ENCODE measurements around the gene RFX2. TPM values are rescaled to one million over a fixed set of nuclear protein-coding genes. Genes with fewer than 3 reads are reported as not detected.
"Not testable (repeated sequence)": the region's sequence is repeated elsewhere in the genome, so short reads cannot be mapped to it uniquely, and the experiment has no call there.

RFX2 gene
- total RNA-seq, 2 experiments from 2014 or later: 6.5 to 7.9 TPM

- ChIA-PET POLR2A (no interaction called here), CTCF (interaction anchor here (0.8 to 3.4 kb wide), 2 partner anchors 11 to 18 kb away, joined by 3 to 20 read pairs; no protein-coding TSS in a partner anchor)
- Mint-ChIP-seq H3K27ac (no peak overlapping the region), H3K4me1 (ENCODE audit: low read depth) (no peaks in the 10 kb centered on the region), H3K9me3 (no peaks in the 10 kb centered on the region), H3K27me3 (no peaks in the 10 kb centered on the region), H3K4me3 (no peak overlapping the region), H3K36me3 (no peaks in the 10 kb centered on the region)
- no peak for DNase-seq
- intact Hi-C loops (cut with micrococcal nuclease): no loop called here
Observed at GRCh38 chr19:6011794-6012193, 98.5 kb downstream of the RFX2 start.

DNA sequence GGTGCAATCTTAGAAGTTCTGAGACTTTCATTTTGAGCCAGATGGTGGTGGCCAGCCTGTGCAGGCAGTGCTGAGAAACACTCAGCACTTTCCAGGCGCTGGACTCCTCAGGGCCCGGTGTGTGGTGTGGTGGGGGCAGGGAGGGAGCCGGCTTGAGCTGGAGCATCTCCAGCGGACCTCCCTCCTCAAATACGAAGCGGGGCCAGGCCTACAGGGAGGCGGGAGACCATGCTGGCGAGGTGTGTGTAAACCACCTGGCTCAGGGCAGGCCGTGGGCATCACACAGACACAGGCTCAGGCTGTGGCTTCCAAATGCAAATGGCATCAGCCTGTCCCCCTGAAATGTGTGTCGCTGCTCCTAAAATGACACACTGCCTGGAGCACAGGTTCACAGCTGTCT, 99.1 kb downstream of the RFX2 start:
- Mint-ChIP-seq H3K9me3 (no peaks in the 10 kb centered on the region), H3K4me1 (ENCODE audit: low read depth) (no peaks in the 10 kb centered on the region), H3K27me3 (no peaks in the 10 kb centered on the region), H3K4me3 (no peak overlapping the region), H3K27ac (no peak overlapping the region), H3K36me3 (no peaks in the 10 kb centered on the region)
- DNase-seq: no peak
- CTCF ChIA-PET: interaction anchor here (3.4 kb wide), 1 partner anchor 12 kb away, joined by 20 read pairs; no protein-coding TSS in a partner anchor
- POLR2A ChIA-PET: no interaction called here
- intact Hi-C loops (cut with micrococcal nuclease): no loop called here

GRCh38 chr19:6010107-6010506, 100.2 kb downstream of the RFX2 start:
- Mint-ChIP-seq H3K27me3 (no peaks in the 10 kb centered on the region), H3K9me3 (no peaks in the 10 kb centered on the region), H3K4me3 (no peak overlapping the region), H3K27ac (no peak overlapping the region), H3K36me3 (no peaks in the 10 kb centered on the region), H3K4me1 (ENCODE audit: low read depth) (no peaks in the 10 kb centered on the region)
- no peak for DNase-seq
- intact Hi-C loops (cut with micrococcal nuclease): no loop called here
- ChIA-PET POLR2A (no interaction called here), CTCF (no interaction called here)

DNA sequence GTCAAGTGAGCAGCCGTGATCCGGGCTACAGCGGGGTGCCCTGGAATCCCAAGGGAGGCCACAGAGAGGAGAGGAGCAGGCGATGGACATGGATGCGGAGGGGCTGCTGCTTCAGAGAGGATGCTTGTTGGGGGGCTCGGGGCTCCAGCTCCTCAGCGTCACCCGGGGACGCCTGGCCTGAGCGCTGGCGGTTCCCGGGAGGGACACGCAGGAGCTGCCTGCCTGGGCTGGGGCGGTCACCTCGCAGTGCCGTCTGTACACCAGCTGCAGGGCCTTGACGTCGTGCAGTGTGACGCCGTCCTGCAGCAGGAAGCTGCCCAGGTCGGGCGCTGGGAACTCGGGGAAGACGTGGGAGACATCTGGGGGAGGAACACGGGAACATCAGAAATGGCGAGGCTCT, 102.4 kb downstream of the RFX2 start:
- DNase-seq: no peak
- no peak overlapping the region for H3K27ac Mint-ChIP-seq
- ChIA-PET POLR2A (no interaction called here), CTCF (interaction anchor here (0.8 kb wide), 1 partner anchor 14 kb away, joined by 3 read pairs; no protein-coding TSS in a partner anchor)
- no peaks in the 10 kb centered on the region for H3K36me3 Mint-ChIP-seq
- H3K9me3 Mint-ChIP-seq: no peaks in the 10 kb centered on the region
- no peak overlapping the region for H3K4me3 Mint-ChIP-seq
- intact Hi-C loops (cut with micrococcal nuclease): no loop called here
- H3K4me1 Mint-ChIP-seq (ENCODE audit: low read depth): no peaks in the 10 kb centered on the region
- no peaks in the 10 kb centered on the region for H3K27me3 Mint-ChIP-seq

- intact Hi-C loops (cut with micrococcal nuclease): no loop called here
- ChIA-PET POLR2A (no interaction called here), CTCF (no interaction called here)
- no peaks in the 10 kb centered on the region for H3K4me1 Mint-ChIP-seq (ENCODE audit: low read depth)
- H3K27me3 Mint-ChIP-seq: no peaks in the 10 kb centered on the region
- H3K4me3 Mint-ChIP-seq: no peak overlapping the region
- no peak for DNase-seq
- H3K27ac Mint-ChIP-seq: no peak overlapping the region
- H3K9me3 Mint-ChIP-seq: no peaks in the 10 kb centered on the region
- no peaks in the 10 kb centered on the region for H3K36me3 Mint-ChIP-seq
Observed at GRCh38 chr19:6006896-6007295, 103.4 kb downstream of the RFX2 start.

DNA sequence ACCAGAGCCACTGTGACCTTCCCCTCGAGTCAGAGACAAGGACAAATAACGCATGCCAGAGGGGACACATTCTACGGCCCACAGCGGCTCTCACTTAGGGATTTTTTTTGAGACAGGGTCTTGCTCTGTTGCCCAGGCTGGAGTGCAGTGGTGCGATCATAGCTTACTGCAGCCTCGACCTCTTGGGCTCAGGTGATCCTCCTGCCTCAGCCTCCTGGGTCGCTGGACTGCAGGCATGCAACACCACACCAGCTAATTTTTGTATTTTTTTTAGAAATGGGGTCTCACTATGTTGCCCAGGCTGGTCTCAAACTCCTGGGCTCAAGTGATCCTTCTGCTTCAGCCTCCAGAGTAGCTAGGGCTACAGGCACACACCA, 104.2 kb downstream of the RFX2 start:
- DNase-seq: not testable (repeated sequence)

GRCh38 chr19:6005321-6006069, 104.8 kb downstream of the RFX2 start:
- H3K36me3 Mint-ChIP-seq: peaks cover 1% of the 10 kb centered on the region
- no peaks in the 10 kb centered on the region for H3K4me1 Mint-ChIP-seq (ENCODE audit: low read depth)
- POLR2A ChIA-PET: no interaction called here
- H3K9me3 Mint-ChIP-seq: peaks cover 5% of the 10 kb centered on the region
- intact Hi-C loops (cut with micrococcal nuclease): no loop called here
- CTCF ChIA-PET: interaction anchor here (0.6 to 1.1 kb wide), 3 partner anchors 18 to 227 kb away, joined by 3 to 5 read pairs (median 4); no protein-coding TSS in a partner anchor
- no peaks in the 10 kb centered on the region for H3K27me3 Mint-ChIP-seq
- DNase-seq: no peak
- H3K4me3 Mint-ChIP-seq: no peak overlapping the region
- no peak overlapping the region for H3K27ac Mint-ChIP-seq

More for the DNA sequence above, 104.2 kb downstream of the RFX2 start:
- H3K36me3 Mint-ChIP-seq; POLR2A ChIA-PET; H3K27ac Mint-ChIP-seq; H3K27me3 Mint-ChIP-seq; intact Hi-C loops (cut with micrococcal nuclease); H3K9me3 Mint-ChIP-seq; H3K4me3 Mint-ChIP-seq; H3K4me1 Mint-ChIP-seq (ENCODE audit: low read depth): not testable (repeated sequence)
- CTCF ChIA-PET: interaction anchor here (0.7 to 1.1 kb wide), 2 partner anchors 19 to 228 kb away, joined by 4 to 5 read pairs; no protein-coding TSS in a partner anchor

GRCh38 chr19:6003976-6004375, 106.3 kb downstream of the RFX2 start:
- H3K4me1 Mint-ChIP-seq (ENCODE audit: low read depth): no peaks in the 10 kb centered on the region
- DNase-seq: no peak
- peaks cover 10% of the 10 kb centered on the region for H3K36me3 Mint-ChIP-seq
- no peak overlapping the region for H3K4me3 Mint-ChIP-seq
- ChIA-PET CTCF (no interaction called here), POLR2A (no interaction called here)
- intact Hi-C loops (cut with micrococcal nuclease): no loop called here
- H3K27me3 Mint-ChIP-seq: no peaks in the 10 kb centered on the region
- H3K27ac Mint-ChIP-seq: no peak overlapping the region
- peaks cover 10% of the 10 kb centered on the region for H3K9me3 Mint-ChIP-seq

DNA sequence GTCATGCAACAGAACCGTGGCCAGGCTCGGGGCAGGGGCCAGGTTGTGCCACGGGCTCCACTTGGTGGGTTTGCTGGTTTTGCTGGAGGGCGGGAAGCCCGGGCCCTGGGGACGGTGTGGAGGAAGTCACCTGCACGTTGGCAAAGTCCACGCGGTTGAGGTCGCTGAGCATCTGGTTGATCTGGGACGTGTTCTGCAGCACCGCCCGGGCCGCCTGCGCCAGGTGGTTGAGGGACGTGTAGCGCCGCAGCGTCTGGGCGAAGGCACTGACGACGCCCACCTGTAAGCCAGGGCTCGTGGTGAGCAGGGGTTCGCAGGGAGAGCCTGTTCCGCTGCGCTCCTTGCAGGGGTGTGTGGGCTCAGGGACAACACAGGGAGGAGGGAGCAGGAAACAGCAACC, 107.7 kb downstream of the RFX2 start:
- no peaks in the 10 kb centered on the region for H3K27me3 Mint-ChIP-seq
- DNase-seq: no peak
- POLR2A ChIA-PET: no interaction called here
- peaks cover 10% of the 10 kb centered on the region for H3K36me3 Mint-ChIP-seq
- intact Hi-C loops (cut with micrococcal nuclease): no loop called here
- peaks cover 10% of the 10 kb centered on the region for H3K9me3 Mint-ChIP-seq
- H3K4me3 Mint-ChIP-seq: no peak overlapping the region
- H3K27ac Mint-ChIP-seq: no peak overlapping the region
- CTCF ChIA-PET: interaction anchor here (0.6 kb wide), 1 partner anchor 11 kb away, joined by 3 read pairs; no protein-coding TSS in a partner anchor
- no peaks in the 10 kb centered on the region for H3K4me1 Mint-ChIP-seq (ENCODE audit: low read depth)

GRCh38 chr19:6000228-6000847, 110.0 kb downstream of the RFX2 start:
- Mint-ChIP-seq H3K36me3 (peaks cover 10% of the 10 kb centered on the region), H3K9me3 (peaks cover 10% of the 10 kb centered on the region), H3K27me3 (no peaks in the 10 kb centered on the region), H3K27ac (no peak overlapping the region), H3K4me3 (no peak overlapping the region), H3K4me1 (ENCODE audit: low read depth) (no peaks in the 10 kb centered on the region)
- ChIA-PET POLR2A (no interaction called here), CTCF (interaction anchor here (0.6 to 2.6 kb wide), 6 partner anchors 13 to 299 kb away, joined by 3 to 18 read pairs (median 3); no protein-coding TSS in a partner anchor)
- intact Hi-C loops (cut with micrococcal nuclease): no loop called here
- no peak for DNase-seq

DNA sequence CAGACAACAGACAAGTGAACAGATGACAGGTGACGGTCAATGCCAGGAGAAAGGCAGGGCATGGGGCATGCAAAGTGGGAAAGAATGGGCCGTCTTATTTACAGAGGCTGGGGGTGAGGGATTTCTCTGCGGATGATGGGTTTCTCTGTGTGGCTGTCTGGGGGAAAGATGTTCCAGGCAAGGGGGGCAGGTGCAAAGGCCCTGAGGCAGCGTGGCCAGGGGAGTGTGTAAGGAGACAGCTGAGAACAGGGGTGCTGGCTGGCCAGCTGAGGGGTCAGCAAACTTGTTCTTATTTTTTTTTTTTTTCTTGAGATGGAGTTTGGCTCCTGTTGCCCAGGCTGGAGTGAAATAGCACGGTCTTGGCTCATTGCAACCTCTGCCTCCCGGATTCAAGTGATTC, 110.6 kb downstream of the RFX2 start:
- Mint-ChIP-seq H3K4me1 (ENCODE audit: low read depth) (no peaks in the 10 kb centered on the region), H3K36me3 (peaks cover 10% of the 10 kb centered on the region), H3K27me3 (no peaks in the 10 kb centered on the region), H3K9me3 (peaks cover 10% of the 10 kb centered on the region), H3K4me3 (no peak overlapping the region), H3K27ac (no peak overlapping the region)
- POLR2A ChIA-PET: no interaction called here
- no peak for DNase-seq
- CTCF ChIA-PET: interaction anchor here (1.2 to 2.6 kb wide), 3 partner anchors 12 to 49 kb away, joined by 3 to 18 read pairs (median 3); no protein-coding TSS in a partner anchor
- intact Hi-C loops (cut with micrococcal nuclease): no loop called here

GRCh38 chr19:5997371-5997770, 112.9 kb downstream of the RFX2 start:
- Mint-ChIP-seq H3K4me3 (no peak overlapping the region), H3K27ac (no peak overlapping the region), H3K9me3 (peaks cover 10% of the 10 kb centered on the region), H3K4me1 (ENCODE audit: low read depth) (no peaks in the 10 kb centered on the region), H3K27me3 (no peaks in the 10 kb centered on the region), H3K36me3 (peaks cover 10% of the 10 kb centered on the region)
- no peak for DNase-seq
- ChIA-PET CTCF (no interaction called here), POLR2A (no interaction called here)
- intact Hi-C loops (cut with micrococcal nuclease): no loop called here
